Tibial nerve (tissue), 4 donors: Measurements from ENCODE around the gene PAK4. TPM values are rescaled to one million over a fixed set of nuclear protein-coding genes. Genes with fewer than 3 reads are reported as not detected.
"Not testable (repeated sequence)": the region's sequence is repeated elsewhere in the genome, so short reads cannot be mapped to it uniquely, and the experiment has no call there.

ENCODE experiments used
- DNase-seq, 2 donors: peaks; one replicate each; pipeline ENCODE4 v3.0.0-alpha.2; 2019; ENCODE audit warnings: low spot score in 2 of 2
- H3K27ac ChIP-seq, 4 donors: fragments of 200-600 bp; sonication (generic) in 3 of 4; one replicate each; pipeline ENCODE4 v1.5.1; 2017 to 2019; ENCODE audit warnings: mild to moderate bottlenecking in 1 of 4
- H3K27me3 ChIP-seq, 2 donors: fragments of 200-600 bp; sonication (generic) in 1 of 2; one replicate each; pipeline versions ENCODE4 v1.5.1 to v1.6.0; 2017 to 2019
- H3K36me3 ChIP-seq, 3 donors: fragments of 200-600 bp; sonication (generic); one replicate each; pipeline ENCODE4 v1.5.1; 2018 to 2019
- H3K4me1 ChIP-seq, 4 donors: fragments of 200-600 bp; sonication (generic) in 3 of 4; one replicate each; pipeline ENCODE4 v1.5.1; 2017 to 2019
- H3K4me3 ChIP-seq, 4 donors: fragments of 200-600 bp; sonication (generic) in 3 of 4; one replicate each; pipeline ENCODE4 v1.5.1; 2017 to 2019; ENCODE audit warnings: mild to moderate bottlenecking in 1 of 4, moderate library complexity in 1 of 4
- H3K9me3 ChIP-seq, 4 donors: fragments of 200-600 bp; sonication (generic) in 3 of 4; one replicate each; pipeline ENCODE4 v1.5.1; 2017 to 2019
- EP300 ChIP-seq, 2 donors: sonication (generic); formaldehyde crosslinking; IDR thresholded peaks; one replicate each; pipeline ENCODE4 v1.6.1; 2017; ENCODE audit warnings: antibody characterized with exemption in 2 of 2, mild to moderate bottlenecking in 1 of 2
- POLR2A ChIP-seq, 2 donors: fragments of 450-650 bp; IDR thresholded peaks; one replicate each; pipeline ENCODE4 v1.6.1; 2017; ENCODE audit warnings: antibody characterized with exemption in 2 of 2, mild to moderate bottlenecking in 2 of 2, moderate library complexity in 2 of 2
- WGBS, 2 donors: methylation state at CpG; one replicate each; pipeline ENCODE4 v1.1.5; 2018; 5-methylcytosine and 5-hydroxymethylcytosine counted together
- total RNA-seq, 4 donors: library from RNA; depleted of rRNA; stranded (reverse); fragments of >200 nt; gene quantifications; one replicate each; pipeline ENCODE4 v1.1.0, GENCODE V29; 2016
- TF ChIP-seq, protein P1 (sequence below), 5 experiments: fragments of 200-600 bp in 3 of 5; fragments of 450-650 bp in 2 of 5; sonication (generic) in 3 of 5; IDR thresholded peaks; one replicate each; pipeline ENCODE4 v1.5.1; 2016 to 2019; ENCODE audit warnings: antibody characterized with exemption in 5 of 5, mild to moderate bottlenecking in 3 of 5, moderate library complexity in 2 of 5

PAK4 gene
- total RNA-seq, 4 donors from 2014 or later: 22.9 to 45.1 (median 32.3) TPM

DNA sequence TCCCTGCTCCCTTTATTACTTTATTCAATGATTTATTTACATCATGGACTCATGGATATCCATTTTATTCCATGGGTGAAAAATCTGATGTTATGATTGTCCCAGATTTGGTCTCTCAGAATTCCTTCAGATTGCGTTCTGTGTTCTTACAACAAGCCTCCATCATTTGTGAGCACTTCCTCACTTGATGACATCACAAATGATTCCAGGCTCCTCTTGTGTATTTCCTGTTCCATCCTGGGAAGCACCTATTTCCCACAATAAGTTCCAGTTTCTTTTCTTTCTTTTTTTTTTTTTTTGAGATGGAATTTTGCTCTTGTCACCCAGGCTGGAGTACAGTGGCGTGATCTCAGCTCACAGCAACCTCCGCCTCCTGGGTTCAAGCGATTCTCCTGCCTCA is 34.7 kb upstream of the PAK4 start:
- Histone ChIP-seq H3K9me3 (no peaks in the 10 kb centered on the region), H3K27ac (no peak overlapping the region), H3K4me1 (no peaks in the 10 kb centered on the region), H3K36me3 (no peaks in the 10 kb centered on the region), H3K4me3 (no peak overlapping the region), H3K27me3 (peaks cover 0 to 49% of the 10 kb centered on the region in 2 donors)
- no peak for DNase-seq
- TF ChIP-seq EP300 (IDR thresholded peaks at IDR 0.05): no peak
- 91 to 96% methylated on average over 4 of the region's 4 CpGs for WGBS, 2 donors

DNA sequence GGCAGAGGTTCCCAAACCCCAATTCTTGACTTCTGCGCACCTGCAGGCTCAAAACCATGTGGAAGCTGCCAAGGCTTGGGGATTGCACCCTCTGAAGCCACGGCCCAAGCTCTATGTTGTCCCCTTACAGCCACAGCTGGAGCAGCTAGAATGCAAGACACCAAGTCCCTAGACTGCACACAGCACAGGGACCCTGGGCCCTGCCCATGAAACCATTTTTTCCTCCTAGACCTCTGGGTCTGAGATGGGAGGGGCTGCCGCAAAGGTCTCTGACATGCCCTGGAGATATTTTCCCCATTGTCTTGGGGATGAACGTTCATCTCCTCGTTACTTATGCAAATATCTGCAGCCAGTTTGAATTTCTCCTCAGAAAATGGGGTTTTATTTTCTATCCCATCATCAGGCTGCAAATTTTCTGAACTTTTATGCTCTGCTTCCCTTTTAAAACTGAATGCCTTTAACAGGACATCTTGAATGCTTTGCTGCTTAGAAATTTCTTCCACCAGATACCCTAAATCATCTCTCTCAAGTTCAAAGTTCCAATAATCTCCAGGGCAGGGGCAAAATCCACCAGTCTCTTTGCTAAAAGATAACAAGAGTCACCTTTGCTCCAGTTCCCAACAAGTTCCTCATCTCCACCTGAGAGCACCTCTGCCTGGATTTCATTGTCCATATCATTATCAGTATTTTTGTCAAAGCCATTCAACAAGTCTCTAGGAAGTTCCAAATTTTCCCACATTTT is 29.6 kb upstream of the PAK4 start:
- not testable (repeated sequence) for H3K4me3 ChIP-seq, H3K9me3 ChIP-seq, DNase-seq, H3K36me3 ChIP-seq, H3K4me1 ChIP-seq, H3K27ac ChIP-seq
- peaks cover 0 to 53% of the 10 kb centered on the region in 2 donors for H3K27me3 ChIP-seq
- WGBS, 2 donors: 72 to 81% methylated on average over 5 of the region's 5 CpGs

DNA sequence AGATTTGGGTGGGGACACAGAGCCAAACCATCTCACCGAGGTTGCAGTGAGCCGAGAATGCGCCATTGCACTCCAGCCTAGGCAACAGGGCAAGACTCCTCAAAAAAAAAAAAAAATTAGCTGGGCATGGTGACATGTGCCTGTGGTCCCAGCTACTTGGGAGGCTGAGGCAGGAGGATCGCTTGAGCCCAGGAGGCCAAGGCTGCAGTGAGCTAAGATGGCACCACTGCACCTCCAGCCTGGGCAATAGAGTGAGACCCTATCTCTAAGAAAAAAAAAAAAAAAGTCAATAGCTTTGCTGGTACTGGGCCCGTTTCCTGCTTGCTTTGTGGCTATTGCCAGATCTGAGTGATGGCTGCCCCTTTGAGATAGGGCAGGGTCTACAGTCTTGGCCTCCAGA is 28.3 kb upstream of the PAK4 start:
- WGBS, 2 donors: 65 to 78% methylated on average over 5 of the region's 5 CpGs
- Histone ChIP-seq H3K9me3 (no peaks in the 10 kb centered on the region), H3K4me3 (no peak overlapping the region), H3K36me3 (no peaks in the 10 kb centered on the region), H3K27me3 (peaks cover 0 to 46% of the 10 kb centered on the region in 2 donors), H3K27ac (no peak overlapping the region), H3K4me1 (no peaks in the 10 kb centered on the region)
- TF ChIP-seq, protein P1, sequence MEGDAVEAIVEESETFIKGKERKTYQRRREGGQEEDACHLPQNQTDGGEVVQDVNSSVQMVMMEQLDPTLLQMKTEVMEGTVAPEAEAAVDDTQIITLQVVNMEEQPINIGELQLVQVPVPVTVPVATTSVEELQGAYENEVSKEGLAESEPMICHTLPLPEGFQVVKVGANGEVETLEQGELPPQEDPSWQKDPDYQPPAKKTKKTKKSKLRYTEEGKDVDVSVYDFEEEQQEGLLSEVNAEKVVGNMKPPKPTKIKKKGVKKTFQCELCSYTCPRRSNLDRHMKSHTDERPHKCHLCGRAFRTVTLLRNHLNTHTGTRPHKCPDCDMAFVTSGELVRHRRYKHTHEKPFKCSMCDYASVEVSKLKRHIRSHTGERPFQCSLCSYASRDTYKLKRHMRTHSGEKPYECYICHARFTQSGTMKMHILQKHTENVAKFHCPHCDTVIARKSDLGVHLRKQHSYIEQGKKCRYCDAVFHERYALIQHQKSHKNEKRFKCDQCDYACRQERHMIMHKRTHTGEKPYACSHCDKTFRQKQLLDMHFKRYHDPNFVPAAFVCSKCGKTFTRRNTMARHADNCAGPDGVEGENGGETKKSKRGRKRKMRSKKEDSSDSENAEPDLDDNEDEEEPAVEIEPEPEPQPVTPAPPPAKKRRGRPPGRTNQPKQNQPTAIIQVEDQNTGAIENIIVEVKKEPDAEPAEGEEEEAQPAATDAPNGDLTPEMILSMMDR (IDR thresholded peaks at IDR 0.05): no peak
- no peak for TF ChIP-seq POLR2A (IDR thresholded peaks at IDR 0.05)
- TF ChIP-seq EP300 (IDR thresholded peaks at IDR 0.05): no peak
- DNase-seq: no peak

GRCh38 chr19:39097721-39098120 is 27.9 kb upstream of the PAK4 start:
- Histone ChIP-seq H3K27ac (no peak overlapping the region), H3K4me3 (no peak overlapping the region), H3K9me3 (no peaks in the 10 kb centered on the region), H3K4me1 (no peaks in the 10 kb centered on the region), H3K36me3 (no peaks in the 10 kb centered on the region), H3K27me3 (peaks cover 0 to 46% of the 10 kb centered on the region in 2 donors)
- DNase-seq: no peak
- TF ChIP-seq POLR2A (IDR thresholded peaks at IDR 0.05) (no peak), EP300 (IDR thresholded peaks at IDR 0.05) (no peak)
- TF ChIP-seq, protein P1 (IDR thresholded peaks at IDR 0.05): no peak
- WGBS, 2 donors: 68 to 74% methylated on average over 2 of the region's 2 CpGs

- no peak overlapping the region for H3K27ac ChIP-seq
Observed at GRCh38 chr19:39098365-39099269, 27.0 kb upstream of the PAK4 start.

More at GRCh38 chr19:39098365-39099269, 27.0 kb upstream of the PAK4 start:
- TF ChIP-seq EP300 (IDR thresholded peaks at IDR 0.05): no peak
- TF ChIP-seq, protein P1 (IDR thresholded peaks at IDR 0.05): no peak
- no peak for TF ChIP-seq POLR2A (IDR thresholded peaks at IDR 0.05)
- DNase-seq: no peak
- Histone ChIP-seq H3K27me3 (peaks cover 0 to 39% of the 10 kb centered on the region in 2 donors), H3K36me3 (no peaks in the 10 kb centered on the region), H3K4me3 (no peak overlapping the region), H3K4me1 (no peaks in the 10 kb centered on the region), H3K9me3 (no peaks in the 10 kb centered on the region)
- WGBS, 2 donors: 18 to 20% methylated on average over 31 to 32 of the region's 53 CpGs
